Superior temporal gyrus (tissue), 1 donor: Measurements from ENCODE around the gene MAPK8IP2.

Source experiments
- DNase-seq: peaks from one replicate; pipeline ENCODE4 v3.0.0-alpha.2; 2016; ENCODE audit errors: extremely low spot score

The MAPK8IP2 gene

DNA sequence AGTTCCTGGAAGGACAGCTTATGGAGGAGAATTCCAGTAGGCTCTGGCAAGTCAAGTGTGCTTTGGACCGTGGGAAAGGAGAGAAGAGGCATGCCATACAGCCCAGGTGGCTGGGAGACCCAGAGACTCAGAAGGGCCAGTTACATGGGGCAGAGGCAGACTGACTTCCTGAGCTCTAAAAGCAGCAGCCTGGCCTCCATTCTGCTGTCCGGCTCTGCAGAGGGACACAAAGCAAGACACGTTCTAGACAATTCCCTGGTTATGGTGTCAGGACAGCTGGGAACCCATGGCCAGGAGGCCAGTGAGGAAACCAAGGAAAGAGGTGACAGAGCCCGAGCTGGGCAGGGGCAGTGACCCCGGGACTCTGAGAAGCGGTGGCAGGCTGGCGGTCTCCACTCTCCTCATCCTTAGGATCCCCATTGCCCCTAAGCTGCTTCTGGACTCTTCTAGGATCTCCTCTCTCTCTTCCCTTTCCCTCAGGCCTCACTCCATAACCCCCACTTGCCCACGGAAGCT is 25.1 kb upstream of the MAPK8IP2 start:
- no peak for DNase-seq

DNA sequence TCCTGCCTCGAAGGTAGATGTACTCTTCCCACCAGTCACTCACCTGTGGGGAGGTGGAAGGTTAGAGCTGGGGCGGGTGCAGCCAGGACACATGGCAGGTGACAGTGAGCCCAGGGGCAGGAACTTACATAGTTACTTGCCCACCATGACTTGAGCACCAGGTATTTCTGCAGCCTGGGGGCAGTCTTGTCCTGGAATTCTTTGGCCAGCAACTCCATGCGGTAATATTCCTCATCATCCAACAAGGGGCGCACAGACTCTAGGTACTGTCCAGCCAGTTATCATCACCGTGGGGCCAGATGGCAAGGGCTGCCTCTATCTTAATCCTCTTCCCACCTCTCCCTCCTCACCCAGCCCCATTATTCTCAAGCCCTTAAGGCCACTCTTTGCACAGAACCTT is 24.5 kb upstream of the MAPK8IP2 start:
- no peak for DNase-seq

DNA sequence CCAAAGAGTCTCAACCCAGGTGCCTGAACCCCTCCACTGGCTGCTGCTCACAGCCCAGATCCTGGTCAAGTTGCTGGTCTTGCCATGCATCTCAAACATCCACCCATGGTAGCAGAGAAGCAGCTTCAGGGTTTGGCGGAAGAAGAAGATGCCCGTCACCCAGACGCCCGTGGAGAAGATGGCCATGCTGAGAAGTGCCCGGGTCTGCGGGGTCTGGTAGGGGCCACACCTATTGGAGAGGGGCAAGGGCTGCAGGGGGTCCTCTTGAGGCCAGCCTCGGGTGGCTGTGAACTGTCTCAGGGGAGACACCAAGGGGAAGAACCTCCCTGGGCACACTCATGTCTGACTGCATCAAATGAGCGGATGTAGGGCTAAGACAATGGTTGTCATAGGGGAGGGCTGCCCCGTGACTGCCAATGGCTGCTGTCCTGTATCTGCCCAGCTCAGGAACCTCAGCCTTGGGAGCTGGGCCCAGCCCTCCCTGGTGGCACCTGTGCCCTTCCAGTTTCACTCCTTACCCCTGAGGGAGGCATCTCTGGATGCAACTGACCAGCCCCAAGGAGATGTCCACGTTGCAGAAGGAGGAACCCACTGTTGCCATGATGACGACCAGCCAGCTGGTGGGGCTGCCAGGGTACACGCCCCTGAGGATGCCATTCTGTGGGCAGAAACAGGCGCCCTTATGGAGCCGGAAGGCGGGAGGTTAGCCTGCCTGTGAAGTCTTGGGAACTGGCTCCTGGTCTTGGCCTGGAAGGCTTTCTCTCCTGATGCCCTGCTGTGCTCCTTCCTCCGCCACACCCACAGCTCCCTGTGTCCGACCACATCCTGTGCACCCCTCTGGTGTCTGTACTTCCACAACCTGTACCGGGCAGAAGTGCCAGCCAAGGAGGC is 23.5 kb upstream of the MAPK8IP2 start:
- no peak for DNase-seq

DNA sequence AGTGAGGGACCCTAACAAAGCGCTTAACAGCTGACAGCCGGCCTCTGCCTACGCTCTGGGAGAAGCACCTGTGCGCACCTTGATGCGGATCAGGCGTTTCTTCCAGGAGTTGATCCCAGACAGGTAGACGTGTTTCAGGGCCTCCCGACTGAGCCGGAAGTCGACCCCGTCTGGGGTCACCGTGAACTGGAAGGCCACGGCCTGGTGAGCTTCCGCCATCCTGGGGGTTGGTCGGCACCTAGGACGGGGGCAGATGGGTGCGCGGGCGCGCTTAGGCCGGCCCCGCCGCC is 23.0 kb upstream of the MAPK8IP2 start:
- no peak for DNase-seq

DNA sequence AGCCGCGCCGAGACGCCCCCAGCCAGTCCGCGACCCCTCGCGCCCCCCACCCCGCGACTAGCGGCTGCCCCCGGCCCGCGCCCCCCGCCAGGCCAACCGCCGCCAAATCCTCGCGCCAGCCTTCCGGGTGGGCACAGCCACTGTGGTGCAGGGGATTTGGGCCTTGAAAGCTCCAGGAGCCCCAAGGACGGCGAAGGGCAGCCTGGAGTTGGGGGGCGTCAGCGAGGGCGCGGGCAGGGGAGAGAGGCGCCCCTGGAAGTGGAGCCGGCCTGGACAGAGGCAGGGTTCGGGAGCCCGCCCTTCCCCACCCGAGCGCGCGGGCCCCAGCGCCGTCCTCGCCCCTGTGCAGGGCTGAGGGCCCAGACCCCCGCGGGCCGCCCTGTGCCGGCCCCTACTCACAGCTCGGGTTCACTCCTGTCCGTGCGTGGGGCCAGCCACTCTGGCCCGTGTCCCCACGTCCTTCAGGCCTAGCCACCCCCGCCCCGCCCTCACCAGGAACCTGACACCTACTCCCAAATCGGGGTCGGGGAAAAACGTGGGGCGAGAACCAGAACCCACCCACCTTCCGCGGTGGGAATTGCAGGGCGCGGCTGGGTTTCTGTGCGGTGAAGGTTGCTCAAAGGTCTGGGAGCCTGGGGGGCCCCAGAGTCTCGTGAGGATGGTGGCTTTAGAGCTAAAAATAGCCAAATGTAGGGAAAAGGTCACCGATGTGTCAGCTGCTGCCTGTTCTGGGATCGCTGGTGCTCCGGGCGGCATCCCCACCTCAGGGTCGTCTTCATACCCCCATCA is 22.4 kb upstream of the MAPK8IP2 start, which contains the start of gene CPT1B:
CPT1B (minus strand) TSS at position 441 of the 789 bp plus-strand sequence. CDS start 512 bp downstream, outside the sequence.
- DNase-seq, result no peak

DNA sequence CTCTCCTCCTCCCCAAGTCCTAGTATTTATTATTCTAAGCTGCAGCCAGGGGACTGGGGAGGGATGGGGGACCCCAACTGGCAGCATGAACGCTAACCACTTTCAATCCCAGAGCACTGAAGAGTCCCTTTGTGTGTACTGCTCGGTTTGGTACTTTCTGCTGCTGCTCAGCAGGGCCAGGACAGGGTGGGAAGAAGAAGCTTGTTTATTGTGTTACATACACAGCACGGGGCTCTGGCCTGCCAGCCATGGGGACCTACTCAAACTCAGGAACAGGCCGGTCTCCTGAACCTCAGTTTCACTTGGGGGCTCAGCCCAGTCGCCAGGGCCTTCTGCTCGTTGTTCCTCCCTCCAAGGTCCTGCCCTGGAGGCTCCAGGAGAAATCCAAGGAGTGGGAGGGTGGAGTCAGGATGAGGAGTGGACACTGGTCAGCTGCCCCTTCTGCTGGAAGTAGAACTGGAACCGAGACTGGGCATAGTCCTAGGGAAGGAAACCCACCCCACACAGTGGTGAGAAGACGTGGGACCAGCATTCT is 21.8 kb upstream of the MAPK8IP2 start:
- no peak for DNase-seq

DNA sequence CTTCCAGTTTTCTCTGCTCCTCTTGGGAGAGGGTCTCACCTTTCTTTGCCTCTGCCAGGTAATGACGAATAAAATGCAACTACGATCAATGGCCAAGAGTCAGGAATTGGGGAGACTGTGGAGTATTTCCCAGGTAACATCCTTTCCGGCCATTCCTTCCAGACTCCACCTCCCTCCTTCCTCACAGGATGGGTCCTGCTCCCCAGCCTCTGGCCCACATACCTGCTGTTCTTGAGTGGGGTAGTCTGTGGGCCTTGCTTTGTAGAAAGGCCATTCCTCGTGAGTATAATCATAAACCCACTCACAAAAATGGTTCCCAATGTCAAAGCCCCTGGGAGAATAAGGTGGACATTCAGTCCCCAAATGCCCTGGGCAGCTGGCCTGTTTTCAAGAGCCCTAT is 20.8 kb upstream of the MAPK8IP2 start:
- DNase-seq, result no peak

DNA sequence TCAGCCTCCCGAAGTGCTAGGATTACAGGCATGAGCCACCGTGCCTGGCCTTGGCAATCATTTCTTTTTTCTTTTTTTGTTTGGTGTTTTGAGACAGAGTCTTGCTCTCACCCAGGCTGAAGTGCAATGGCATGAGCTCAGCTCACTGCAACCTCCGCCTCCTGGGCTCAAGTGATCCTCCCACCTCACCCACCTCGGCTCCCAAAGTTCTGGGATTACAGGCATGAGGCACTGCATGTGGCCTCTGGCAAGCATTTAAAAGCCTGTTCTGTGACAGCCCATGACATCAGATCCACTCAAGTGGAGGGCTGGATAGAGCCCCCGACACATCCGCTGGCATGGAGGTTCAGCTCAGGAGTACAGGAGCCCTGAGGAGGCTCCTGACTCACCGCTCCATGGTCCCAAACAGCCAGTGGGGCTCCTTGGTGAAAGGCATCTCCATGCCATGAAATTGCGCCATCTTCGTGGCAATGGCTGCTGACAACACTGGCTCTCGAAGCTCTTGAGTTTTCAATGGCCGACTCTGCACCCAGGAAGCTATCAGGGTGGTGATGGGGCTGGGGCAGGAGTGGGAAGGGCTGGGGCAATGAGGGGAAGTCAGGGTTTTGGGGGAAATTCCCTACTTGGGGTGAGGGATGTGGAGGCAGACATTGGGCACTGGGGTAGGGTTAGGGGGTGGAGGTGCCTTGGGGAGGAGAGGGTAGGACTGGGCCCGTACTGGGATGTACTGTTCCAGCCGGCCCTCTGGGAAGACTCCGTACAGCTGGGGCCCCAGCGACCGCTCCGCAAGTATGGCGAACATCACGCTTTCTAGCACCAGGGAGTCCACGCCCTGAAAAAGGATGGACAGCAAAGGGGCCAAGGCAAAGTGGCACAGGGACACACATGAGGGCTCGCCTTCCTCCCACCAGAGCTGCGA is 19.3 kb upstream of the MAPK8IP2 start:
- DNase-seq, result no peak

DNA sequence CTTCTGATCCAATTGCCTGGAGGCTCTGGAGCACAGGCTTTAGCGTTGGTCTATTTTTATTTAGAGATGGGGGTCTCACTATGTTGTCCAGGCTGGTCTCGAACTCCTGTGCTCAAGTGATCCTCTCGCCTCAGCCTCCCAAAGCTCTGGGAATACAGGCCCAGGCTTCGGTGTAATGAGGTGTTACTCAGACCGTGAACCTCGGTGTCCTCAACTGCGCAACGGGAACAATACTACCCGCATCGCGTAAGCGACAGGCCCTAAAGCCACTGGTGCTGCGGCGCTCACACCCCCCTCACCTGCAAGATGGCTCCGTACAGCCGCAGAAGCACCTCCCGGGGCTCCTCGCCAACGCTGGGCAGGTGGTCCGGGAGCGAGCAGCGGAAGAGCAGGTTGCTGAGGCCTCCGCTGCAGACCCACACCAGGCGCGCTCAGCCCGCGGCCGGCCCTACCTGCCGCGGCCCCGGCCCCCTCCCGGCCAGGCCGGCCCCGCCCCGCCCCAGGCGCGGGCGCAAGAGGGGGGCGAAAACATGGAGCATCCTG is 18.6 kb upstream of the MAPK8IP2 start:
- DNase-seq, result no peak

DNA sequence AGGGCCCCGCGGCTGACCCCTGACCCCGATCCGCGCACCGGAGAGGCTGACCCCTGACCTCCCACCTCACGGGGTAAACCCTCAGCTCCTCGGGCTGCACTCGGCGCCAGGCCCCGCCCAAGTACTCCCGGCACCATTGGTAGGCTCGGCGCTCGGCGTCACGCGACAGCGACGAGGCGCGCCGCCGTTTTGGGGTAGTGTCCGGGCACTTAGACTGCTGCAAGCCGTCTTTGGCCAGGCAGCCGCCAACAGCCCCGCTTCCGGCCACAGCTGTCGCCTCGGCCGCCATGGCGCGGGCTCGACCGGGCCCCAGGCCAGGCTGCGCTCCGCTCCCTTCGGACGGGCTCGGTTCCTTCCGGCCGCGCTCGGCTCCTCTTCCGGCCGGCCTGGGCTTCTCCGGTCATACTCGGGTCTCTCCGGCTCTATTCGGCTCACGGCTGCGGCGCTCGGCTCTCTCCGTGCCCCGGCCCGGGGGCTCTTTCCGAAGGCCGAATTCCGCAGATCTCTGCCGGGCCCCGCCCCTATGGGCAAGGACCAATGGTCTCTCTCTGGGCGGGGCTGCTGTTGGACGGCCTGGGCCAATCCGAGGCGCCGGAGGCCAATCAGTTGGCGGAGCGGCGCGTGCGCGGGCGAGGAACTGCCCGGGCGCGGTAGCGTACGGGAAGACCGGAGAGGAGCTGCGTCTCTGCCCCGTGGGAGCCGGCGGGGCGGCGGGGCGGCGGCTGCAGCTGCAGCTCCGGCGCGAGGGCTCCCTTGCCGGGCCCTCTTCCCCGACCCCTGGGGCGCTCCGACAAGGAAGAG is 17.9 kb upstream of the MAPK8IP2 start, which contains the start of gene CHKB:
CHKB (minus strand) TSS at position 357 of the 801 bp plus-strand sequence; CDS start at position 289, 68 bp downstream.
- peak; percentile 99 for DNase-seq

DNA sequence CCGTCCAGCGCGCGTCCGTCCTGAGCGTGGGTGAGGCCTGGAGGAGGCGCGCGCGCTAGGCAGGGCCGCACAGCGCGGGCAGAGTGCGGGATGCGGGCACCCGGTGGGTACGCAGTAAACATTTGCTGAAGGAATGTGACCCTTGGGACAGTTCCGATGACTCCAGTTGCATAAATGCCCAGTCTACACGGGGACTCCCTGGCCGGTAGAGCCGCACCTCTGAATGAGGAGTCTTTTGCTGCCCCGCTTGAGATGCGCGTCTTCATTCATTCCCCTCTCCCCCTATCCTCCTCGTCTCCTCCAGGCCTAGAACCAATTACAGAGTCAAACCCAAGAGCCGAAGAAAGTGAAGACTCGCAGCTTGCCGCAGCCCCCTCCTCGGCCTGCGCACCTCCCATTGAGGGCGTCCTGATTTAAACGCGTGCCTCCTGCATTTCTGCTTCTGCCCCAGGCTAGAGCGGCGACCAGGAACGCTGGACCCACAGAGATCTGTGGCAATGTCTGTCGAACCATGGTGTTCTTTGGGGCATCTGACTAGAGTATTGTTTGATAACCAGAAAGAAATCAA is 17.2 kb upstream of the MAPK8IP2 start:
- no peak for DNase-seq

DNA sequence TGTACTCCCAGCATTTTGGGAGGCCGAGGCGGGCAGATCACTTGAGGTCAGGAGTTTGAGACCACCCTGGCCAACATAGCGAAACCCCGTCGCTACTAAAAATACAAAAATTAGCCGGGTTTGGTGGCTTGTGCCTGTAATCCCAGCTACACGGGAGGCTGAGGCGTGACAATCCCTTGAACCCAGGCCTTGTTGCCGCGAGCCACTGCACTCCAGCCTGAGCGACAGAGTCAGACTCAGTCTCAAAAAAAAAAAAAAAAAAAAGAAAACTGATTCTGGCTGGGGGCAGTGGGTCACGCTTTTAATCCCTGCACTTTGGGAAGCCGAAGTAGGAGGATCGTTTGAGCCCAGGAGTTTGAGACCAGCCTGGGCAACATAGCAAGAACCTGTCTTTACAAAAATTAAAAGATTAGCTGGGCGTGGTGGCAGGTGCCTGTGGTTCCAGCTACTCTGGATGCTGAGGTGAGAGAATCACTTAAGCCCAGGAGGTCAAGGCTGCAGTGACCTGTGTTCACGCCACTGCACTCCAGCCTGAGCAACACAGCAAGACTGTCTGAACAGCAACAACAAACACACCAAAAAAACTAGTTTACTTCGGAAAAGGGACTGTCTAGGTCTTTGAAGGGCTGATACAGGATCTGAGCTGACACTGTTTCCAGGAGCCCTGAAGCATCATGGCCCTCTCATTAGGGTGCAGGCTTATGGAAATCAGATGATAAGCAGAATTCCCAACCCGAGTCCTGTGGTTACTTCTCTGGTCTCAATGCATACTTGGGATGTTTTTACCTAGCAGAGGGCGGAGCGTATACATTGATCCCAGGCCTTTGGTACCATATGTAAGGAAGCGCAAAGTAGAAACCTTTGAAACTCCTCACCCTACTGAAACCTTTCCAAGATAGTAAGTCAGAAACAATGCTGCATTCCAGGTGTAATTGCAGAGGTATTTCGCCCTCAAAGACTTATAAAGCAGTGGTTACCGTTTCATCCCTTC is 16.2 kb upstream of the MAPK8IP2 start:
- DNase-seq, result no peak

DNA sequence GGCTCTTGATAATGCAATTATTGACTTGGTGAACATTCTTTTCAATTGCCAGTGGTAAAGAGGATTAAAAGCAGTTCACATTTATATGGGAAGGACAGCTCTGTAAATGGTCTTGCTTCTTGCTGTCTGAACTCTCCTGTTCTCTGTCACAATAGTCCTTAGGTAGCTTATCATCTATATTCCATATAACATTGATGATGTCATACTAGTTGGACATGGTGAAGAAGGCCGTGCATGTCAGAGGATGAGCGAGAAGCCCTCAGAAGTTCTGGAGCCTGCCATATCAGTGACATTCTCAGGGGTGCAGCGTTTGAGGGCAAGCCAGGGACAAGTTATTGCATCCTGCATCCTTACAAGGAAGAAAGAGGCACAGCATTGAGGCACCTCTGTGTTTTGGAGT is 15.4 kb upstream of the MAPK8IP2 start:
- DNase-seq, result no peak

DNA sequence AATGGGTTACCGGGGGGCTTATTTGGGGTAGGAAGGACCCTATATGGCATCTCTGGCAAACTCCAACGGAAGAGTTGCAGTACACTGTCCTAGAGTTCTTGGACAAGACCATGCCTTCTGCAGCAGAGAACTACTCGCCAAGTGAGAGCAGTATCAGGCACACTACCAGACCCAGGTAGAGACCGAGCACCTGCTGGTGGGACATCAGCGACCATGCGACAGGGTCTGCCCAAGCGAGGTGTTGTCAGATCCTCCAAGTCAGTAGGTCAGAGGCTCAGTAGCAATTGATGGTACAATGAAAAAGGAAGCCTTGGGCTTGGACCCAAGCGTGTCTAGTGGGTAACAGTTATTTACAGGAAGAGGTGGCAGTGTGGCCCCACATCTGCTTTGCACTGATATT is 14.8 kb upstream of the MAPK8IP2 start:
- DNase-seq, result no peak

DNA sequence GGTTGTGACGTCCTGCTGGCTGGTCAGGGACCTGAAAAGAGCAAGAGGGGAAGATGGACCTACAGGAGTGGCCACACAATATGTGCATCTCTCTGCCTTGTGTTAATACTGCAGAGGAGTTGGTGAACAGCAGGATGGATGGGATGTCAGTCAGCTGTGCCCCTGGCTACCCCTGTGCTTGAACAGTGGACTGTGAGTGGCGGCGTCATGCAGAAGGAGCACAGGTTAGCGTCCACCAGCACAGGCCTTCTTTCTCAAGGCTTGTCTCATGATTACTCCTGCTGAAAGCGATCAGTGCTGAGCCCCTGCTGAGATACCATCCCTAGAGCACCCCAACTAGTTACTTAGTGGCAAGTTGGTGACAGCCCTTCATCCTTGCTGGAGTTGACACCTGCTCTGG is 14.2 kb upstream of the MAPK8IP2 start:
- no peak for DNase-seq

DNA sequence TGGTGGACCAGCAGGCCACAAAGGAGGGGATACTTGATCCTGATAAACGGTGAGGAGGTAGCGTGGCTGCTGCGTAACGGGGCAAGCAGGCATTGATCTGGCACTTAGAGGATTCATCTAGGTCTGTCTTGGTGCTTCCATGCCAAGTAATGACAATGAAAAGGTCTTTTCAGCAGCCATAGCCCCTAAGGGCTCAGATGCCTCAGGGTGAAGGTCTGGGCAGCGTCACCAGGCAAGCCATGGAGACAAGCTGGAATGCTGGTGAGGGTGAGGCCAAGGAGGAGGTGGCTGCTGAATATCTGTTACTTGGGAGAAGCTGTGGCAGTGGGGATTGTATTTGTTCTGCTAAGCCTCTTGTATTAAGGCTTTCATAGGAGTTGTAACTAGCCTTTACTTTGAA is 13.2 kb upstream of the MAPK8IP2 start:
- no peak for DNase-seq

DNA sequence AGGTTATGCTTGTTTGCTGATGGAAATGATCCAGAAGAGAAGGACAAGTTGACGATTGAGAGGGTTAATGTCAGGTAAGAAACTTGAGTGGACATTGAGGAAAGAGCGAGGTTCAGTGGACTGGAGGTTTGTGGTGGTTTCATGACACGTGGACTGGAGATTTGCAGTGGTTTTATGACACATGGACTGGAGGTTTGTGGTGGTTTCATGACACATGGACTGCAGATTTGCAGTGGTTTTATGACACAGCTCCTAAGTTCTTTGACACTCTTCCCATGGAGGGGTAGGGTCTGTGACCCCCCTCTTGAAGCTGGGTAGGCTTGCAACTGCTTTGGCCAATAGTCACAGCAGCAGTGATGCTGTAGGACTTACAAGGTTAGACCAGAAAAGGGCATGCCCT is 5.4 kb upstream of the MAPK8IP2 start:
- no peak for DNase-seq

DNA sequence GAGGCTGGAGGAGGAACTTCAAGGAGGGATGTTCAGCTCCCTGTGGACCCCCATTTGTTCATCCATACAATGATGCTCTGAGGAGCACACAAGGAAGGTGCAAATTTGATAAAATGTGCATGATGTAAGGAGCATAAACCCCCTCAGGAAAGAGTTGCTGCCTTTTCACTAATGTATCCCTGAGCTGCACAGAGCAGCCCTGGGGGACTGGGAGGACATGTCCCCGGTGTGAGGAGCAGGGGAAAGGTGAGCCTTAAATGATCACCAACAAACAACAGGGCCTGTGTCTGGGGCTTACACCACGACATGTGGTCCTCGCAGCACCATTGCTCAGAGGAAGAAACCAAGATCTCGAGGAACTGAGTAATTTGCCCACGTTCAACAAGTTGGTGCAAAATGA is 3.5 kb upstream of the MAPK8IP2 start:
- DNase-seq, result no peak
